ENCODE data around the gene PNLIPRP3.

PNLIPRP3 gene

DNA sequence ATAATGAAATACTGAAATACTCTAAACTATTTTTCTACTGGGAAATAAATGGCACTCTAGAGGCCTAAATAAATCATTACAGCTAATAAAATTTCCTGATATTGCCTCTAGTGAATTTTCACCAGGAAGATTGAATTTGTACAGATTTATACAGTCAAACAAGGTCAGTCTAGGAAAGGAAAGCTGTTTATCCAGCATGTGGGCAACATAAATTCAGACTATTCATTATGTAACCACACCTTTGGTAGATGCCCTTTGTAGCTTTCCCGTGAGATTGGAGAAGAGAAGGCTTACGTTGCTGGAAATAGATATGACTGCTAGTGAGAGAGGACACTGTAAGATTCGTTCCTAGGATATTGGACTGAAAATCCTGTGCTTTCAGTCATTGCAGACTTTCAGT is 82.9 kb downstream of the PNLIPRP3 start:
- no peaks in the 10 kb centered on the region for H3K4me1 ChIP-seq (ENCODE audit: insufficient read depth, insufficient read length)
- TF ChIP-seq ZNF274 (IDR thresholded peaks at IDR 0.05; ENCODE audit: low read depth, low read length) (no peak), YY1 (IDR thresholded peaks at IDR 0.05; ENCODE audit: insufficient read depth, insufficient read length) (no peak), SUZ12 (IDR thresholded peaks at IDR 0.05; ENCODE audit: extremely low read depth, insufficient read depth, insufficient read length) (no peak)
- H3K9me3 ChIP-seq (ENCODE audit: insufficient read depth, low read length): no peaks in the 10 kb centered on the region
- no peak for DNase-seq (ENCODE audit: low read depth, low spot score)
- H3K4me3 ChIP-seq (ENCODE audit: insufficient read length, low read depth): no peak overlapping the region
- no peaks in the 10 kb centered on the region for H3K27me3 ChIP-seq (ENCODE audit: insufficient read depth, insufficient read length)
- no peaks in the 10 kb centered on the region for H3K36me3 ChIP-seq (ENCODE audit: insufficient read depth, insufficient read length, low read length)
- no peak overlapping the region for H3K9ac ChIP-seq (ENCODE audit: insufficient read length, low read depth)

DNA sequence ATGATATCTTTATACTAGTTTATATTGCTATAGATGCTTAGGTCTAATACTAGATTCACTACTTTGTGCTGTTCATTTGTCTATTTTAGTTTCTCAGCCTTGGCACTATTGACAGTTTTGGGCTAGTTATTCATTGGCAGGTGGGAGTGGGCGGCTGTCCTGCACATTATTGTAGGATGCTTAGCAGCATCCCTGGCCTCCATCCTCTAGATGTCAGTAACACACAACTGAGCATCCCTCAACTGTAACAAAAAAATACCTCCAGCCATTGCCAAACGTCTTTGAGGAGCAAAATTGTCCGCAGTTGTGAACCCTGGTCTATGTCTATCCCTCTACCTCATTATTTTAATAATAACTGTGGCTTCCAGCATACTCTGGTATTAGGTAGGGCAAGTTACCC is 83.7 kb downstream of the PNLIPRP3 start:
- Histone ChIP-seq H3K36me3 (ENCODE audit: insufficient read depth, insufficient read length, low read length) (no peaks in the 10 kb centered on the region), H3K4me3 (ENCODE audit: insufficient read length, low read depth) (no peak overlapping the region), H3K9ac (ENCODE audit: insufficient read length, low read depth) (no peak overlapping the region), H3K4me1 (ENCODE audit: insufficient read depth, insufficient read length) (no peaks in the 10 kb centered on the region), H3K9me3 (ENCODE audit: insufficient read depth, low read length) (no peaks in the 10 kb centered on the region), H3K27me3 (ENCODE audit: insufficient read depth, insufficient read length) (no peaks in the 10 kb centered on the region)
- TF ChIP-seq YY1 (IDR thresholded peaks at IDR 0.05; ENCODE audit: insufficient read depth, insufficient read length) (no peak), ZNF274 (IDR thresholded peaks at IDR 0.05; ENCODE audit: low read depth, low read length) (no peak), SUZ12 (IDR thresholded peaks at IDR 0.05; ENCODE audit: extremely low read depth, insufficient read depth, insufficient read length) (no peak)
- DNase-seq (ENCODE audit: low read depth, low spot score): no peak

DNA sequence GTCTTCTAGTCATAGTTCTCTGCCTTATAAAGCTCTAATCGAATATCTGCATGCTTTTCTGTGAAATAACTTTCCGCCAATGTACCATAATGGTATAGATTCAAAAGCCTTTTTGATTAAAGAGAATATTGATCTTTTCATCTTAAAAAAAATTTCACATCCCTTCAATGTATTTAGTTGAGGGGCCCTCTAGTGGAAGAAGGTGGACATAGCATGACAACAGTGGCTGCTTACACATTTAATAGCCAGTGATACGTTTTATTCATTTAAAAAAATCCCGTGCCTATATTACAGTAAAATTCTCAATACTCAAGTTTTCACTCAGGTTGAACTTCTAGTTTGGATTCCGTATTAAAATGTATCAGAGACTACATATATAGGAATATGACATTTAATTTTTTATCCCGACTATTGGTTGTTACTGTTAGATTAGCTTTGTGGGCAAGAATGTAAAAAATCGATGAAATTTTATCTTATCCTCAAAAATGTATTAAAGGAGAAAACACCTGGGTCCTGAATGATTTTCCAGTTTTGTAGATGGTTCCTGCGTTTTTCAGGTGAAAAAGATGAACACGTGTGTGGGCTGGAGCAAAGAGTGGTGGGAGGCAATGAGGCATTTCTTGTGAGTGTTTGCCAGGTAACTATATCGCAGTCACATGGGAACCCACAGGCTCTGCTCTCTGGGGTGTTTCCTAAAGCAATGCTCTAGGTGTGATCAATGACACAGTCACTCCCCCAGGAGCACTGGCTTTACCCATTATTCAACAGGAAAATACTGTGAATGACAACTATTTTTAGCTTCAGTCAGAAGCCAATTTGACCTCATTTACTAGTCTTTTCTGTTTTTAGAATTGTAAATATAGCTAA is 94.0 kb downstream of the PNLIPRP3 start:
- H3K36me3 ChIP-seq (ENCODE audit: insufficient read depth, insufficient read length, low read length): no peaks in the 10 kb centered on the region
- TF ChIP-seq ZNF274 (IDR thresholded peaks at IDR 0.05; ENCODE audit: low read depth, low read length): no peak
- TF ChIP-seq SUZ12 (IDR thresholded peaks at IDR 0.05; ENCODE audit: extremely low read depth, insufficient read depth, insufficient read length): no peak
- no peak for TF ChIP-seq YY1 (IDR thresholded peaks at IDR 0.05; ENCODE audit: insufficient read depth, insufficient read length)
- H3K4me1 ChIP-seq (ENCODE audit: insufficient read depth, insufficient read length): no peaks in the 10 kb centered on the region
- no peak overlapping the region for H3K9ac ChIP-seq (ENCODE audit: insufficient read length, low read depth)
- no peak overlapping the region for H3K4me3 ChIP-seq (ENCODE audit: insufficient read length, low read depth)
- H3K9me3 ChIP-seq (ENCODE audit: insufficient read depth, low read length): no peaks in the 10 kb centered on the region
- no peaks in the 10 kb centered on the region for H3K27me3 ChIP-seq (ENCODE audit: insufficient read depth, insufficient read length)
- peak; percentile 11 for DNase-seq (ENCODE audit: low read depth, low spot score)

DNA sequence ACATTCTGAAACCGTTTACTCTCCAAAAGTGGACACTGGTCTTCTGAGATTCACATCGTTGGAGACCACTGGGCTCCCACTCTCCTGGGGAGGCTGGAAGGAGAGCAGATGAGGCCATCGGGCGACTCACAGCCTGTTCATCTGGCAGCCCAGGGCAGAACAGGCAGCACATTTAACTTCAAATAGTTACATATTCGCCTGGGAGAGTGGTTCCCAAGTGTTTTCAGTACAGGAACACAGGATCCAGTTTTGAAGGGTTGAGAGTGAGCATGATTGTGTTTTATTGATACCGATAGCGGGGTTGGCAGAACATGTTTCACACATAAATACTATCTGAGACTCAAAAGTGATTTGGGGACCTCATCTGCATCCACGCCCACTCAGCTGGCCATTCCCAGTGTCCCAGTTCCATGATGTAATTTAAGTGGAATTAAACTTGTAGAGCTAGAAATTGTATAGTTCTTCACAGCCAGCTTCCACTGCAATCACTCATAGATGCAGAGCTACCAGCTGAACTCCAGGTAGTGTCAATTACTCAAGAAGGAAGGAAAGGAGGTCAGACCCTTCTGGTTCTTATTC is 95.2 kb downstream of the PNLIPRP3 start:
- H3K9me3 ChIP-seq (ENCODE audit: insufficient read depth, low read length): no peaks in the 10 kb centered on the region
- DNase-seq (ENCODE audit: low read depth, low spot score): no peak
- no peaks in the 10 kb centered on the region for H3K27me3 ChIP-seq (ENCODE audit: insufficient read depth, insufficient read length)
- H3K4me3 ChIP-seq (ENCODE audit: insufficient read length, low read depth): no peak overlapping the region
- no peak for TF ChIP-seq SUZ12 (IDR thresholded peaks at IDR 0.05; ENCODE audit: extremely low read depth, insufficient read depth, insufficient read length)
- TF ChIP-seq ZNF274 (IDR thresholded peaks at IDR 0.05; ENCODE audit: low read depth, low read length): no peak
- TF ChIP-seq YY1 (IDR thresholded peaks at IDR 0.05; ENCODE audit: insufficient read depth, insufficient read length): no peak
- H3K4me1 ChIP-seq (ENCODE audit: insufficient read depth, insufficient read length): no peaks in the 10 kb centered on the region
- H3K36me3 ChIP-seq (ENCODE audit: insufficient read depth, insufficient read length, low read length): no peaks in the 10 kb centered on the region
- H3K9ac ChIP-seq (ENCODE audit: insufficient read length, low read depth): no peak overlapping the region

DNA sequence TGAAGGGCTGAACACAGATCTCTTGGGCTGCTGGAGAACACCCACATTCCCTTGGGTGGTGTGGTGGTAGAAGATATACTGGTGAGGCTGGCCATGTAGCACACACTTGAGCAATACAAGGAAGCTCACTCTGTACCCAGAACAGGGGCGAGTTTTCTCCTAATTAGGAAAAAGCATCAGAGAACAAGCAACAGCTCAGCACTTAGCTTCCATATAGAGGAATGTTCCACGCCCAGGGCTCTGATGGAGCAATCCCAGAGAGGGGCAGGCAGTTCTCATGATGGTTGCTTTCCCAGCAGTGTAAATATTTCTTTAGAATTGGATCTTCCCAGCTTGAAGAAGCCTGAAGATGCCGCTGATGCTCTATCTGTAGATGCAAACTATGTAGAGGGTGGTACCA is 97.1 kb downstream of the PNLIPRP3 start:
- Histone ChIP-seq H3K27me3 (ENCODE audit: insufficient read depth, insufficient read length) (no peaks in the 10 kb centered on the region), H3K9me3 (ENCODE audit: insufficient read depth, low read length) (no peaks in the 10 kb centered on the region), H3K9ac (ENCODE audit: insufficient read length, low read depth) (no peak overlapping the region), H3K4me3 (ENCODE audit: insufficient read length, low read depth) (no peak overlapping the region), H3K4me1 (ENCODE audit: insufficient read depth, insufficient read length) (no peaks in the 10 kb centered on the region), H3K36me3 (ENCODE audit: insufficient read depth, insufficient read length, low read length) (no peaks in the 10 kb centered on the region)
- no peak for DNase-seq (ENCODE audit: low read depth, low spot score)
- no peak for TF ChIP-seq ZNF274 (IDR thresholded peaks at IDR 0.05; ENCODE audit: low read depth, low read length)
- TF ChIP-seq SUZ12 (IDR thresholded peaks at IDR 0.05; ENCODE audit: extremely low read depth, insufficient read depth, insufficient read length): no peak
- TF ChIP-seq YY1 (IDR thresholded peaks at IDR 0.05; ENCODE audit: insufficient read depth, insufficient read length): no peak

DNA sequence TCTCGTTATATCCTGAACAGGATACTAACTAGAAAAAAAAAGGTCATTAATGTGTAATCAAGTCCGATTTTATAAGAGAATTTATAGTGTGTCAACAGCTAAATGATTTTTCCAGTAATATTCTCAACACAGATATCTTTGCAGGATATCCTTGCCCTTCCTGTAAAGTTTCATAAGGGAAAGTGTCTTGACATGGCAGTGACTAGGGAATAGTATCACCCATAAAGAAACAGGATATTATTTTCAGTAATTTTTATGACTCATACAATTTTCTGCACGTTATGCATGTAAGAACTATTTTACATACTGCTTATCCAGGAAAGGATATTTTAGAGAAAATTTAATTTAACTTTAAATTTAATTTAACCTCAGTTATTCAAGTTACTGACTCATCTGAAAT is 98.6 kb downstream of the PNLIPRP3 start:
- no peak for DNase-seq (ENCODE audit: low read depth, low spot score)
- Histone ChIP-seq H3K4me1 (ENCODE audit: insufficient read depth, insufficient read length) (no peaks in the 10 kb centered on the region), H3K27me3 (ENCODE audit: insufficient read depth, insufficient read length) (no peaks in the 10 kb centered on the region), H3K9me3 (ENCODE audit: insufficient read depth, low read length) (no peaks in the 10 kb centered on the region), H3K36me3 (ENCODE audit: insufficient read depth, insufficient read length, low read length) (no peaks in the 10 kb centered on the region), H3K4me3 (ENCODE audit: insufficient read length, low read depth) (no peak overlapping the region), H3K9ac (ENCODE audit: insufficient read length, low read depth) (no peak overlapping the region)
- TF ChIP-seq YY1 (IDR thresholded peaks at IDR 0.05; ENCODE audit: insufficient read depth, insufficient read length) (no peak), SUZ12 (IDR thresholded peaks at IDR 0.05; ENCODE audit: extremely low read depth, insufficient read depth, insufficient read length) (no peak), ZNF274 (IDR thresholded peaks at IDR 0.05; ENCODE audit: low read depth, low read length) (no peak)
